GM19023 (cell line): ENCODE measurements around the gene MYO1G.
"Not testable (repeated sequence)": the region's sequence is repeated elsewhere in the genome, so short reads cannot be mapped to it uniquely, and the experiment has no call there.

ENCODE experiments used
- ATAC-seq: cut with Tn5 transposase; IDR thresholded peaks from one replicate; pipeline ENCODE4 v1.9.1; 2021; ENCODE audit warnings: mild to moderate bottlenecking, moderate library complexity; ENCODE audit not compliant: unreplicated experiment

Gene MYO1G

DNA sequence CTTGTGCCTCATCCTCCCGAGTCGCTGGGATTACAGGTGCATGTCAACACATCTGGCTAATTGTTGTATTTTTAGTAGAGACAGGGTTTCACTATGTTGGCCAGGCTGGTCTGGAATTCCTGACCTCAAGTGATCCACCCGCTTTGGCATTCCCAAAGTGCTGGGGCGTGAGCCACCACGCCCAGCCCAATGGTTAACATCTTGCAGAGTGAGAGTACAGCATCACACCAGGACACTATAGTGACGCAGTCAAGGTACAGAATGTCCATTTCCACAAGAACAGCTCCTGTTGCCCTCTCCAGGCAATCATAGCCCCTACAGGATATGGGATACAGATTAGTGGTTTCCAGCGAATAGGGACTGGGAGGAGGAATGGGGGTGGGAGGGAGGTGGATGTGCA, 34.0 kb downstream of the MYO1G start:
- ATAC-seq: no peak

DNA sequence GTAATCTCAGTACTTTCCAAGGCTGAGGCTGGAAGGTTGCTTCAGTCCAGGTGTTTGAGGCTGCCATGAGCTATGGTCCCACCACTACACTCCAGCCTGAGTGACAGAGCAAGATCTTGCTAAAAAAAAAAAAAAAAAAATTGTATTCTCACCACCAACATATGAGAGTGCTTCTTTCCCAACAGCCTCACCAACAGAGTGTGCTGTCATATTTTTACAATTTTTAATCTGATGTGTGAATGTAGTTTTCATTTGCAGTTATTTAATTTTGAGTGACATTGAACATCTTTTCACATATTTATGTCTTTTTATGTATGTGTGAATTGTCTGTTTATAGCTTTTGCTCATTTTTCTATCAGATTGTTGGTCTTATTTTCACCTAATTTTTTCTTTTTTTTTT, 35.2 kb downstream of the MYO1G start:
- no peak for ATAC-seq

DNA sequence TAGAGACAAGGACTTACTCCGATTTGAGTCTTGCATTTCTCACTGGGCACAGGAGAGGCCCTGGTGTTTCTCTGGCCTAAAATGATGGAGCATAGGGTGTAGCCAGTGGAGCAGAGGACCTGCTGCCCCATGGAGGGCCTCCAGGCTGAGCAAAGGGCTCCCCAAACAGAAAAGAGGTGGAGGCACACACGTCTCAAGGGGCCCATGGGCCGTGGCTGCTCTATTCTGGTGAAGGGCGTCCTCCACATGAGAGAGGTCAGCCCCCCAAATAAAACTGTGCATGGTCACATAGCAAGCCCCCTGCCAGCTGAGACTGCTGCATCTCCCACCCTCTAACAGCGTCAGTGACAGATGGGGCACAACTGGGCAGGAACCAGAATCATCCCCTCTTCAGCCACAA, 41.4 kb downstream of the MYO1G start:
- no peak for ATAC-seq

DNA sequence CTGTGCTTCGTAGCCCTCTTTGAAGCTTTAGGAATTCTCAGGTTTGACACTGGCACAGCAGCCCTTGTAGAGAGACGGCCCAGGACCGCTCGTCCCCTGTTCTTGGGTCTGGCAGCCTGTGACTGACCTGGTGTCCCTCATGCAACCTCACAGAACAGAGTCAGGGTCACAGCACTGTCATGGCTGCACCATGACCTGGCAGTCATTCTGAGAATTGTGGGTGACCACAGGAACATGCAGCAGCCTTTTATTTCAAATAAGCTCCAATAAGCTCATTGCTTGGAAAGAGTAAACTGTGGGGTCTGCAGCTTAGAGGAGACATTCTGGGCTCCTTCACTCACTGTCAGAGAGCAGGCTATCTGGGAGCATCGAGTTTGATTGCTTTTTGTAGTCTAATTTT, 42.5 kb downstream of the MYO1G start:
- no peak for ATAC-seq

DNA sequence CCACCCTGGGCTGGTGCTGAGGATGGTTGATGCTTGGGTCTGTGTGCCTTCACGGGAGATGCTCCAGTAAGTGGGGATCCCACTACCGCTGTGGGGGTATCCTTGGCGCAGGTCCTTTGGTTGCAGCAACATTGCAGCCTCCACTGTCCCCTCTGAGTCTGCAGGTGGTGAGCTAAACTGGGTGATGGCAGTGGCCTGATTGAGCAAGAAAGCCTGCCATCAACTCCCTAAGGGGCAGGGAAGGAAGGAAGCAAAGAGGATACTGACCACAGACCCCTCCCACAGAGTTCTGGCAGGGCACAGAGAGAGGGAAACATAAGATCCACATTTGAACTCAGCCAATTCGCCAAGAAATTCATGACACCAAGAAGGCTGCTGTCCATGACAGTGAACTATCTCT, 43.2 kb downstream of the MYO1G start:
- ATAC-seq: no peak

DNA sequence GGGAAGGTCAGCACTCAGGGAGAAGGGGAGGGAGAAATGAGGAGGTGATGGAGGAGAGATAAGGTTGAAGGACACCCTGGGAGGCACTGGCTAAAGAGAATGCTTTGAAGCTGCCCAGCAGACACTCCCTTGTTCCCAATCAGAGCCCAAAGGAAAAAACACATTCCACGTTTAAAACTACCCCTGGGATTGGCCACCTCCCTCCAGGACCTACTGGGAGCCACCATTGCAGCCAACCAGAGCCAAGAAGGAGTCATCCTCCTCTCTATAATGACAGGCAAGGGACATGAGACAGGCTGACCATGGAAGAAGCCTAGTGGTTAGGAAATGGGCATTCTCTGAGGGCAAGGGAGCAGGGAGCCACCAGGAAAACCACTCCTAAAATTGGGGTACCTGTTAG, 43.8 kb downstream of the MYO1G start:
- ATAC-seq: no peak

DNA sequence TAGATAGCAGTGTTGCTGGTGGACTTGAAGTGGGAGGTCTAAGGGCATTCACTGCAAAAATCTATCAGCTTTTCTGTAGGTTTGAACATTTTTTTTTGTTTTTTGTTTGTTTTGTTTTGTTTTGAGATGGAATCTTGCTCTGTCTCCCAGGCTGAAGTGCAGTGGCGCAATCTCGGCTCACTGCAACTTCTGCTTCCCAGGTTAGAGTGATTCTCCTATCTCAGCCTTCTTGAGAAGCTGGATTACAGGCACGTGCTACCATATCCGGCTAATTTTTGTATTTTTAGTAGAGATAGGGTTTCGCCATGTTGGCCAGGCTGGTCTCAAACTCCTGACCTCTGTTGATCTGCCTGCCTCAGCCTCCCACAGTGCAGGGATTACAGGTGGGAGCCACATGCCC, 44.3 kb downstream of the MYO1G start:
- not testable (repeated sequence) for ATAC-seq

DNA sequence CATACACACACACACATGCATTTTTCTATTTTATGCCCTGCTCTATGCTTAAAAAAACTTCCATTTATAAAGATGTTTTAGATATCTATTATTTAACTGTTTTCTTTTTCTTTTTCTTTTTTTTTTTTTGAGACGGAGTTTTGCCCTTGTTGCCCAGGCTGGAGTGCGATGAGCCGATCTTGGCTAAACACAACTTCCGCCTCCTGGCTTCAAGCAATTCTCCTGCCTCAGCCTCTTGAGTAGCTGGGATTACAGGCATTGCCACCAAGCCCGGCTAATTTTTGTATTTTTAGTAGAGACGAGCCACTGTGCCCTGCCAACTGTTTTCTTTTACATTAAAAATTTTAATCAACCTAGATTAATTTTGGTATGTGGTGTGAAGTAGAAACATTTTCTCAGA, 47.9 kb downstream of the MYO1G start:
- no peak for ATAC-seq

DNA sequence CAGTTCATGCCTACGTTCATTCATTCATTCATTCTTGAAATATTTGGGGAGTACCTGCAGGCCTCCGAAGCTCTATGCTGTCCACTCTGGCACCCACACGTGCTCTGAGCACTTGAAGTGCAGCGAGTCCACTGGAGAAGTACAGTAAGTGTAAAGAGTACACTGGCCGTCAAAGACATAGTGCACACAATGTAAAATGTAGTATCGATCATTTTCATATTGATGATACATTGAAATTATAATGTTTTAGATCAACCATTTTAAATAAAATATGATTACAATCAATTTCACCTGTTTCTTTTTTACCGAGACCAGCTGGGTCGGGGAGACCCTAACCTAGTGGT, 56.5 kb downstream of the MYO1G start:
- ATAC-seq: no peak

DNA sequence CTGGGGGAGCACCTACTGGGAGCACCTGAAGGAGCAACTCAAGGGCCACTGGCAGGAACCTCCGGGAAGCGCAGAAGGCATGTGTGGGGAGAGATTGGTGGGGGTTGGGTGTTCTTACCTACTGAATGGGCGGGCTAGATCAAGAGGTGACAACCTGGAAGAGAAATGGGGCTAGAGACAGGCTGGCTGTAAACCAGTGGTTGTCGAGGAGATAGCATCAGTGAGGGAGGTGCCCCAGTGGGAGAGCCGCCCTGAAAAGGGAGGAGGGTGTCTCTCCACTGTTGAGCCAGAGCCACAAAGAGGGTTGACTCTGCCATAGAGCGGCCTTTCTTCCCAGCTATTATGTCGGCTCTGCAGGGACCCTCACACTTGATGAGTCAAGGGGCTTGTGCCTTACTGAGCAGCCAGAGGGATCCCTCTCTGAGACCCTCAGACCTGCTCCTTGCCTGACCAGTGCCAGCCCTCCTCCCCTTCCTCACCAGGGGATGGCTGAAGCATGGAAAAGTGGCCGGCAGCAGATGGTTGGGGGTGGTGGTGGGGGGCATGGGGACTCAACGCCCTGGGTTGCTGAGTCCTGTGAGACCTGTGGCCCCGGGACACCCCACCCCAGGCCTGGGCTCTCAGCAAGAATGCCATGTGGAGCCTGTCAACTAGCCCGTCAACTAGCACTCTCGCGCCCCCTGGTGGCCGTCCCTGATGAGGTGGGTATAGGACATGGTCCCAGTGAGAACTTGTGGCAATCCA, 57.0 kb downstream of the MYO1G start:
- ATAC-seq: peak; percentile 91

DNA sequence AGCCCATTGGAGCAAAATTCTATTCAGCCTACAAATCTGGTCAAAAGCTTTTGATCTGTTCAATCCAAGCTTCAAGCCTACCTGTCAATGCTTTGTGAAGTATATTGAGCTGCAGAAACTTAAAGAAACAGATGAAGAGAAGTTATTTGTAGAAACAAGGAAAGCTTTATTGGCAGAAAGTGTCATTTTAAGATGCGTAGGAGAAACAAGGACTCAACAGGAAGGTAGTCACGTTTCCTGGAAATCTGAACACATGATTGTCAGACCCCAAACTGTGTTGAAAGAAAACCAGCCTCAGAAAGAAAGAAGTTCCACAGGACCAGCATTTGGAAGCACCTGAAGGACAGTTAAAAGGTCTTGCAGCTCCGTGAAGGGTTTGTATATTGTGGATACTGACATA, 58.7 kb downstream of the MYO1G start:
- ATAC-seq: no peak

DNA sequence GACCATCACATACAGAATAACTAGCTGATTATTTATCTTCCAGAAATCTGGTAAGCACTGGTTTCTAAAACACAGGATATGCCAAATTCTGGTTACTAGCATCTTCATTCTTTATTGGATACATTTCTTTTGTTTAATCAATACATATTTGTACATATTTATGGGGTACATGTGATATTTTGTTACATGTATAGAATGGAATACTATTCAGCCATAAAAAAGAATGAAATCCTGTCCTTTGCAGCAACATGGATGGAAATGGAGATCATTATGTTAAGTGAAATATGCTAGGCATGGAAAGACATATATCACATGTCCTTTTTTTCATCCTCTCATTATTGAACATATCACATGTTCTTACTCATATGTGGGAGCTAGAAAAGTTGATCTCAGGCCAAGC, 60.8 kb downstream of the MYO1G start:
- ATAC-seq: no peak

DNA sequence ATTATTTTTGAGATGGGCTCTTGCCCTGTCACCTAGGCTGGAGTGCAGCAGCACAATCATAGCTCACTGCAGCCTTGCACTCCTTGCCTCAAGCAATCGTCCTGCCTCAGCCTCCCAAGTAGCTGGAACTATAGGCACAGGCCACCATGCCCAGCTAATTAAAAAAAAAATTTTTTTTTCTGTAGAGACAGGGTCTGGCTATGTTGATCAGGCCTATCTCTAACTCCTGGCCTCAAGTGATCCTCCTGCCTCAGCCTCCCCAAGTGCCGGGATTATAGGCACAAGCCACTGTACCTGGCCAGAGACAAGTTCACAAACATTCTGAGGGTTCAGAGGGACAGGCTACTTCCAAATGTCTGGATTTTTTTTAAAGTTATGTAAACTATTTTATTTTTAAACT, 61.4 kb downstream of the MYO1G start:
- no peak for ATAC-seq

DNA sequence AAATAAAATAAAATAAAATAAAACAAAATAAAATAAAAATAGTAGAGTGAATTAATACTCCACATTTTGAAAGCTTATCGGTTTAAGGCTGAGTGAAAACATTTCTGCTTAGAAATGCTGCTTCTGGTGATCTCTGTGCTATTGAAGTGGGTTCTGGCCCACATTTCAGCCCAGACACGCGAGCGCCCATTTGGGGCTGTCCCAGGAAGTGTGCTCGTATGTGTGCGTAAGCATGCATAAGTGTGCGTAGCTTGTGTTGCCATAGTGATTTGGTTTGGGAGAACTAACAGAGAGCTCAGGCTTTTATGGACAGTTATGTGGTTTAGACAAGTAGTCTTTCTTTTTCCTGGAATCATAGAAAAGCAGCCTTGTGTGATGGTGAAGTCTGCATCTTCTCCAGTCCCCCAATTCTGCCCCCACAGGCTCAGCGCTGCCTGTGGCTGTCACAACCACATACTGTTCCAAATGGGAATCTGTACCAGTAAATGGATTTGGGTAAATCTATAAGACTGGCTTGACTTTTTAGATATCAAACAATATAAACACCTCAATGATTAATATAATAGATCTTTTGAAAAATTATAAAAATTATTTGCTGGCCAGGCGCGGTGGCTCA, 63.7 kb downstream of the MYO1G start:
- ATAC-seq: peak; percentile 76

DNA sequence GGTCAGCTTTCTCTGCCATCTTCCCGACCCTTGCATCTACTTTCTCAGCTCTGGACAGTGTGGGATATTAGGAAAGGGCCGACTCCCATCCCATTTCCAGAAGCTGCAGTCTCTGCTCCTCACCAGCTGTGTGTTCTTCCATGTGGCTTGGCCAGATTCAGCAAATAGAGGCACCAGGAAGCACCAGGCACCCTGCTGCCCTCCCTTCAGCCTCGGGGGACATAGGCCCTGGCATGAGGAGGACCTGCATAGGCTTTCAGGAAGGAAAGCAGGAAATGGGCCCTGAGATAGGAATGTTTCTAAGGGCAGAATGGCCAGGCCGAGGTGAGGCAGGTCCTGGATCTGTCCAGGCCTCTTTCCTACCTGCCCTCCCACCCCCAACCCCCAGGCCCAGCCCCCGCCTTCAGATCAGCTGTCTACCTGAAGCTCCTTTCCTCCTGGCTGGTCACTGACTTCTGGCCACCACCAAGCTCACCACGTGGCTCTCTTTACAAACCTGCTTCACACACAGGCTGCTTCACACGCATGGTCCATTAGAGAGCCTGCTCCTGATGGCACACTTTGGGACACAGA, 66.0 kb downstream of the MYO1G start:
- ATAC-seq: no peak
